GM18507 (cell line): ENCODE data around the gene PIM3.
"Not testable (repeated sequence)": the region's sequence is repeated elsewhere in the genome, so short reads cannot be mapped to it uniquely, and the experiment has no call there.

Source experiments
- DNase-seq: peaks from one replicate; pipeline ENCODE4 v3.0.0; 2011; ENCODE audit warnings: low read depth; ENCODE audit not compliant: insufficient read length; ENCODE audit errors: extremely low spot score
- FAIRE-seq: peaks from 2 replicates; lab custom pipeline; 2011; peaks lifted over from hg19 to GRCh38; lab: Jason Lieb, UNC

PIM3 gene

GRCh38 chr22:49975543-49976389, 15.2 kb downstream of the PIM3 start:
- no peak for DNase-seq
- FAIRE-seq: no peak

GRCh38 chr22:49976439-49977175, 16.0 kb downstream of the PIM3 start:
- no peak for DNase-seq
- FAIRE-seq: peak; percentile 85

- DNase-seq (no peak), FAIRE-seq (no peak)
These were observed 17.0 kb downstream of the PIM3 start for GRCh38 chr22:49977578-49977977.

GRCh38 chr22:49979587-49980264, 19.2 kb downstream of the PIM3 start:
- FAIRE-seq (peak; percentile 51), DNase-seq (no peak)

GRCh38 chr22:49981799-49982198, 21.2 kb downstream of the PIM3 start:
- DNase-seq, FAIRE-seq: not testable (repeated sequence)

GRCh38 chr22:49983148-49984042, 22.8 kb downstream of the PIM3 start:
- FAIRE-seq: no peak

GRCh38 chr22:49986325-49986724, 25.8 kb downstream of the PIM3 start:
- FAIRE-seq: no peak
- no peak for DNase-seq

More at GRCh38 chr22:49983148-49984042, 22.8 kb downstream of the PIM3 start:
- no peak for DNase-seq

GRCh38 chr22:49989826-49990225, 29.3 kb downstream of the PIM3 start:
- FAIRE-seq, DNase-seq: not testable (repeated sequence)

GRCh38 chr22:49991167-49991566, 30.6 kb downstream of the PIM3 start:
- FAIRE-seq: no peak

GRCh38 chr22:49991907-49992533, 31.4 kb downstream of the PIM3 start:
- no peak for DNase-seq
- no peak for FAIRE-seq

More at GRCh38 chr22:49991167-49991566, 30.6 kb downstream of the PIM3 start:
- DNase-seq: no peak

- DNase-seq: peak; percentile 58
- FAIRE-seq: peak; percentile 77
These were observed 32.5 kb downstream of the PIM3 start for GRCh38 chr22:49992921-49993648.

GRCh38 chr22:49993649-49994360, 33.2 kb downstream of the PIM3 start:
- no peak for DNase-seq
- no peak for FAIRE-seq

- no peak for DNase-seq
- FAIRE-seq: no peak
These were observed 33.9 kb downstream of the PIM3 start for GRCh38 chr22:49994361-49995040.

- no peak for DNase-seq
- FAIRE-seq: no peak
These were observed 34.4 kb downstream of the PIM3 start for GRCh38 chr22:49995041-49995360.

- no peak for FAIRE-seq
- DNase-seq: no peak
These were observed 35.0 kb downstream of the PIM3 start for GRCh38 chr22:49995361-49996118.

- no peak for FAIRE-seq
These were observed 35.5 kb downstream of the PIM3 start for GRCh38 chr22:49996119-49996517.

More at GRCh38 chr22:49996119-49996517, 35.5 kb downstream of the PIM3 start:
- DNase-seq: no peak
